HepG2 (cell line): Measurements from ENCODE around the gene YIF1A. TPM values are rescaled to one million over a fixed set of nuclear protein-coding genes. Genes with fewer than 3 reads are reported as not detected.
"Not testable (repeated sequence)": the region's sequence is repeated elsewhere in the genome, so short reads cannot be mapped to it uniquely, and the experiment has no call there.

Experiments used
- ATAC-seq: fragments of 200-7000 bp; cut with Tn5 transposase; 3 replicates; pipeline ENCODE4 v1.9.1; 2020; ENCODE audit warnings: mild to moderate bottlenecking, moderate library complexity
- BruUV-seq: library from RNA; stranded (reverse); fragments of 400-500 nt; replicated peaks from 2 replicates; lab custom pipeline; 2021; lab: Mats Ljungman, UMichigan
- CTCF ChIA-PET: fragments of 300-600 bp; formaldehyde crosslinking; extraction: SDS; loops from one replicate; lab custom pipeline; 2021; ENCODE audit warnings: low total read pairs, inconsistent platforms, low intra/inter-chr PET ratio; lab: Yijun Ruan, JAX
- POLR2A ChIA-PET: fragments of 350-600 bp; sonication (Branson Sonifier 250); formaldehyde crosslinking; loops from one replicate; lab custom pipeline; 2020; ENCODE audit warnings: antibody characterized with exemption, inconsistent platforms; lab: Yijun Ruan, JAX
- DNase-seq: peaks from one replicate; pipeline ENCODE4 v3.0.0-alpha.2; 2015; ENCODE audit warnings: low spot score
- FAIRE-seq: peaks from 3 replicates; lab custom pipeline; 2011; peaks lifted over from hg19 to GRCh38; lab: Jason Lieb, UNC
- H2AFZ ChIP-seq: one replicate; pipeline ENCODE4 v1.6.1; 2011; ENCODE audit warnings: low read length, inconsistent platforms
- H3K27ac ChIP-seq: fragments of 300-600 bp; 3 replicates; pipeline ENCODE4 v1.8.0; 2011; ENCODE audit warnings: mixed run types, mild to moderate bottlenecking, mixed read lengths, low read length, inconsistent platforms; ENCODE audit not compliant: insufficient read depth; ENCODE audit errors: extremely low read length
- H3K27me3 ChIP-seq, 2 experiments: fragments of 200-600 bp in 1 of 2; 2 replicates in 1 of 2; 3 replicates in 1 of 2; pipeline versions ENCODE4 v1.6.0 to v1.8.0; 2011; ENCODE audit warnings: low read length in 2 of 2, mild to moderate bottlenecking in 2 of 2, moderate library complexity in 2 of 2, inconsistent platforms in 1 of 2; ENCODE audit not compliant: insufficient read depth in 2 of 2, control insufficient read depth in 1 of 2
- H3K36me3 ChIP-seq, 2 experiments: fragments of 200-600 bp in 1 of 2; replicated peaks in 1 of 2; 2 replicates in 1 of 2; 3 replicates in 1 of 2; pipeline versions ENCODE4 v1.5.1 to v1.8.0; 2011; ENCODE audit warnings: low read length in 2 of 2, inconsistent platforms in 1 of 2; ENCODE audit not compliant: insufficient read depth in 2 of 2, control insufficient read depth in 1 of 2
- H3K4me1 ChIP-seq: 2 replicates; pipeline ENCODE4 v1.5.1; 2012; ENCODE audit warnings: low read length, inconsistent platforms; ENCODE audit not compliant: insufficient read depth
- H3K4me2 ChIP-seq: 2 replicates; pipeline ENCODE4 v1.6.0; 2011; ENCODE audit warnings: low read depth, low read length, inconsistent platforms
- H3K4me3 ChIP-seq, 3 experiments: fragments of 200-600 bp in 1 of 3; sonication (generic), shearing (Covaris generic) in 1 of 3; replicated peaks in 1 of 3; 2 replicates each; pipeline ENCODE4 v1.5.1; 2011 to 2016; ENCODE audit warnings: low read length in 3 of 3, inconsistent platforms in 2 of 3, low read depth in 2 of 3, mild to moderate bottlenecking in 2 of 3, control low read depth in 1 of 3, mixed read lengths in 1 of 3; ENCODE audit not compliant: insufficient read depth in 1 of 3
- H3K79me2 ChIP-seq: one replicate; pipeline ENCODE4 v1.6.1; 2011; ENCODE audit warnings: low read length, inconsistent platforms; ENCODE audit not compliant: insufficient read depth
- H3K9ac ChIP-seq: 2 replicates; pipeline ENCODE4 v1.6.0; 2011; ENCODE audit warnings: mild to moderate bottlenecking, low read depth, low read length, inconsistent platforms; ENCODE audit not compliant: insufficient read depth
- H3K9me3 ChIP-seq: 2 replicates; pipeline ENCODE4 v1.5.1; 2012; ENCODE audit warnings: mild to moderate bottlenecking, low read length
- H4K20me1 ChIP-seq: 2 replicates; pipeline ENCODE4 v1.6.0; 2011; ENCODE audit warnings: inconsistent platforms, mild to moderate bottlenecking, low read length, moderate library complexity; ENCODE audit not compliant: insufficient read depth
- FOXA3 ChIP-seq: IDR thresholded peaks from 2 replicates; pipeline ENCODE4 v1.6.1; 2016; ENCODE audit warnings: missing genetic modification reagents, missing compliant biosample characterization
- HNRNPL ChIP-seq: fragments of 200-400 bp; formaldehyde crosslinking; IDR thresholded peaks from 2 replicates; pipeline ENCODE4 v1.6.1; 2017; ENCODE audit warnings: mild to moderate bottlenecking, low read depth, low read length
- TRAFD1 ChIP-seq: sonication (generic); formaldehyde crosslinking; IDR thresholded peaks from 2 replicates; pipeline ENCODE4 v1.5.1; 2020; ENCODE audit warnings: missing genetic modification reagents, mild to moderate bottlenecking, borderline replicate concordance
- U2AF2 ChIP-seq: fragments of 200-400 bp; formaldehyde crosslinking; IDR thresholded peaks from 2 replicates; pipeline ENCODE4 v1.6.1; 2017; ENCODE audit warnings: low read depth, mild to moderate bottlenecking, low read length
- WGBS: methylation state at CpG from one replicate; pipeline ENCODE4 v1.1.6; 2017; ENCODE audit warnings: low lambda C conversion rate; 5-methylcytosine and 5-hydroxymethylcytosine counted together
- in situ Hi-C: cut with HindIII; loops from 2 replicates; pipeline ENCODE4 v1.10.0; 2017; ENCODE audit warnings: low pct_unique_long_range_greater_than_20kb; ENCODE audit not compliant: extremely low pct_ligation_motif_present
- intact Hi-C: fragments of 100-400 bp; cut with micrococcal nuclease; formaldehyde crosslinking; loops from one replicate; pipeline ENCODE4 v1.10.0; 2022; ENCODE audit not compliant: unreplicated experiment
- polyA plus RNA-seq, 8 experiments: library from polyadenylated mRNA; depleted of rRNA in 3 of 8; stranded (reverse) in 7 of 8; unstranded in 1 of 8; fragments of >200 nt; fragmentation: Illumina TruSeq in 4 of 8; extraction: Trizol in 4 of 8; gene quantifications; 2 replicates each; pipeline versions ENCODE4 v1.2.1 to v1.2.3, GENCODE V29; 2011 to 2016; ENCODE audit warnings: low read depth in 4 of 8, missing spikeins in 1 of 8, mixed read lengths in 1 of 8; ENCODE audit not compliant: insufficient read depth in 1 of 8
- total RNA-seq, 5 experiments: library from RNA; depleted of rRNA; stranded (reverse); fragments of >200 nt; fragmentation: Illumina TruSeq; extraction: Trizol; gene quantifications; 2 replicates each; pipeline ENCODE4 v1.2.3, GENCODE V29; 2016; ENCODE audit warnings: low read depth in 1 of 5

YIF1A gene
- total and polyA plus RNA-seq, 2 of the 13 experiments (the other 11 are each of a cell fraction or from before 2014, with no cell fraction given) = 133 to 145 TPM

GRCh38 chr11:66321606-66322005 lies 32.7 kb upstream of the YIF1A start (continued):
- no peak for TF ChIP-seq U2AF2
- no peak for TF ChIP-seq FOXA3 (CRISPR knock-in tag)
- TF ChIP-seq HNRNPL = no peak
- TF ChIP-seq TRAFD1 (CRISPR knock-in tag) = no peak

GRCh38 chr11:66320748-66321147 lies 31.8 kb upstream of the YIF1A start:
- H3K27ac ChIP-seq, H3K9me3 ChIP-seq, ATAC-seq, H3K4me2 ChIP-seq, H4K20me1 ChIP-seq, FAIRE-seq, H3K79me2 ChIP-seq, H2AFZ ChIP-seq, H3K4me3 ChIP-seq, in situ Hi-C loops, intact Hi-C loops, BruUV-seq, DNase-seq, H3K9ac ChIP-seq, H3K36me3 ChIP-seq, POLR2A ChIA-PET: not testable (repeated sequence)
- 71% methylated on average over 6 of the region's 6 CpGs for WGBS
- Histone ChIP-seq H3K4me1 (peaks cover 52% of the 10 kb centered on the region), H3K27me3 (peaks cover 0 to 21% of the 10 kb centered on the region in 2 experiments; a peak in 3 of 5 replicates)
- CTCF ChIA-PET = interaction anchor here (2.2 kb wide), 1 partner anchor 9 kb away, joined by 24 read pairs; no protein-coding TSS in a partner anchor

- CTCF ChIA-PET, H3K9me3 ChIP-seq, in situ Hi-C loops: not testable (repeated sequence)
Observed at GRCh38 chr11:66320289-66320688, 31.3 kb upstream of the YIF1A start.

More at GRCh38 chr11:66320289-66320688, 31.3 kb upstream of the YIF1A start:
- H3K9ac ChIP-seq, H2AFZ ChIP-seq, FAIRE-seq, POLR2A ChIA-PET, BruUV-seq, DNase-seq, H3K4me2 ChIP-seq, intact Hi-C loops, H3K27ac ChIP-seq, H3K4me3 ChIP-seq, ATAC-seq, H4K20me1 ChIP-seq, H3K36me3 ChIP-seq, H3K79me2 ChIP-seq: not testable (repeated sequence)
- 70% methylated on average over 2 of the region's 2 CpGs for WGBS
- H3K27me3 ChIP-seq = peaks cover 0 to 17% of the 10 kb centered on the region in 2 experiments; a peak in 3 of 5 replicates
- H3K4me1 ChIP-seq = peaks cover 47% of the 10 kb centered on the region
